Measurements from ENCODE around the gene KIF5B.
"Not testable (repeated sequence)": the region's sequence is repeated elsewhere in the genome, so short reads cannot be mapped to it uniquely, and the experiment has no call there.

The KIF5B gene

DNA sequence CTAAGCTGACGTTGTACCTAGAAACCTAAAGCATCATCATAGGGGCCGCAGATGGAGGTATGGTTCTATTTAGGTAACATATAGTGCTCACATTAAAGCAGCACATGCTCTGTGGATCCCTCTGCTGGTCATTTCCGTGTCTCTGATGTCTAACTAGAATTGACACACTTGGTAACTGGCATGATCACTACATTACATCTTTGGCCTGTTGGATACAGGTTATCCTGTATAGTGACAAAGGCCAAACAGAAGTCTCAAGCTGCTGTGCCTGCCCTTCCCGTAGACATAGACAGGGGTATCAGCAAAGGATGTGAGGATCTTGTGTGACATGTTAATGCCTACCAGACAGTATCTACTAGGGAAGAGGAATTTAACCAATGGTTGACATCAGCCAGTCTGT lies 51.2 kb downstream of the KIF5B start:
- DNase-seq, result no peak

DNA sequence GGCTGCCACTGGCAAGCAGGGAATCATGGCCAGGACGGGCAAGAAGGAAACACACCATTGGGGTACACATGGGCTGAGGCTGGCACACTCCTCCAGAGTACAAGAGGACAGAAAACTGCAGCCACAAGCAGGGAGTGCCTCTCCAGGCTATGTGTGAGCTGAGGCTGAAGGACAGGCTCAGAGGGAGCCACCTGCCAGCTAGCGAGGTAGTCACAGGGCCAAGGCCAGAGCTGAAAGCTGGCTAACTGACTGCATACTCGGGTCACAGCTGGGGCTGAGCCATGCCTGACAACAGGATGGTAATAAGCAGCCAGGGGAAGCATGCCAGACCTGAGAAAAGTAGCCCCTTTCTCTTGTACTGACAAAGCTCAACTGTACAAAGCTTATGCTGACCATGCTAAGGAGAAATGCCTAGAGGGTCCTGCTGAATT lies 52.0 kb downstream of the KIF5B start:
- no peak for DNase-seq

DNA sequence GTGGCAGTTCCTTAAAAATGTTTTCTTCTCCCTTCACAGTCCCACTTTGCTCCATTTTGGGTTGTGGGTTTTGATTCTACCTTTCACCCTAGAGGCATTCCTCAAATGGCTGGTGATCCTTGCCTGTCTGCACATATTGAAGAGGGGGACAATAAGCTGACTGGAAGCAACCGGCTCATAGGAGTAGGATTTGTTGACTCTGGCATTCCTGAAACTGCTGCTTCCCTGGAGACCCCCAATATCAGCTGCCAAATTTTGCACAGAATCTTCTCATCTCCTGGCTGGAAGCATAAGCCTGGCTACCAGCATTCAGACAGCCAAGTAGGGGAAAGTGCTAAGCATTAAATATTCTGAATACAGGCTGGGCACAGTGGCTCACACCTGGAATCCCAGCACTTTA lies 53.7 kb downstream of the KIF5B start:
- no peak for DNase-seq

DNA sequence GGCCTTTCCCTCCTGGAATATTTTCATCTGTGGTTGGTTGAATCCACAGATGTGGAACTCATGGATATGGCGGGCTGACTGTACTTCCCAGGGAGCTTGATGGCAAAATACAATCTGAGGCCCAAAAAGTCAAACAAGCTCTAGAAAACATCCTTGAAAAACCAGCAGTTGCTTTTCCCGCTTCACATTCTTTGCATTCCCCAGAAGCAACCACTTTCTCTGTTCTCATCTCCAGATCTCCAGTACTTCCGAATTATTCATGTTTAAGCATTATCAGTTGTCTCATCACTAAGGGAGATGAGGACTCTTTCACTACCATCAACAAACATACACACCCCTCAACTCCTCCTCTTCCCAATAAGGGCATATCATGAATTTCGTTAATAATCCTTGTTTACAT lies 55.3 kb downstream of the KIF5B start:
- DNase-seq, result no peak

DNA sequence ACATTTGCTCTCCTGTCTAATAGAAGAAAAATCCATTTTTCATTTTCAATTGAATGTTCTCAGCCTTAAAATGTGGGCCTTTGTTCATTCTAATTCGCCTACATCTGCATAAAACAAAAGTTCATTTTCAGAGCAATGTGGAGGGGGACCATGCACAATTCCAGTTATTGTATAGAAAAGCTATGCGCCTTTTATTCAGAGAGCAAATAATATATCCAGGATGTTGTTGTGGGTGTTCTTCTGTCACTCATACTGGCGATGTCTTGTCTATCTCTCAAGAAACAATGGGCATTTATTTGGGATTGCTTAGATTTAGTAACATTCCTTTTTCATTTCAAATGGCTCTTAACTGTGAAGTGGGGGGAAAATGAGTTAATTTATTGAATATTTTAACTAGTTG lies 56.4 kb downstream of the KIF5B start:
- DNase-seq, result no peak

DNA sequence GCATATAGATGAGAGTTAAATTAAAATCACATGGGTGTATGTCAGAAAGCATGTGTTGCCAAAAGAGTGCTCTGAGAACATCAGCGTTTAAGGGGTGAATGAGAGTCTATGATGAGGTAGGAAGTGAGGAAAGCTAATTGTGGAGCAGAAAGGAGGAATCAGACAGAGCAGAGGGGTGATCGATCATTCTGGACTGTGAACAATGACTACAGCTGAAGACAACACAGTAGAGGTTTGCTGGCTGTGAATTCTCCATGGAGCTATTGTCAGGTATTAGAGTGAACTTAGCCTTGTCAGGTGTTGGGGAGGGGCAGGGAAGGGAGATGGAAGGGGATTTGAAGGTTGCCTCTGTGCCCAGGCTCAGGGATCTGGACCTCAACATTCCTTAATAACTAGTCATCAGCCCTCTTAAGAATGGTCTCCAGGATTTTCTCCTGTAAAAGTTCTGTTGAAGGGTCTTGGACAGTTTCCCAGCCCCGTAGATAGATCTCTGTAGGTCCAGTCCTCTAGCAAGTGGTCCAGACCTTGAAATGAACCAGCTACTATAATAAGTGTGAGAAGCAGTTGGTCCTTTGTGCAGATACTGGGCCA lies 57.1 kb downstream of the KIF5B start:
- DNase-seq, result no peak

DNA sequence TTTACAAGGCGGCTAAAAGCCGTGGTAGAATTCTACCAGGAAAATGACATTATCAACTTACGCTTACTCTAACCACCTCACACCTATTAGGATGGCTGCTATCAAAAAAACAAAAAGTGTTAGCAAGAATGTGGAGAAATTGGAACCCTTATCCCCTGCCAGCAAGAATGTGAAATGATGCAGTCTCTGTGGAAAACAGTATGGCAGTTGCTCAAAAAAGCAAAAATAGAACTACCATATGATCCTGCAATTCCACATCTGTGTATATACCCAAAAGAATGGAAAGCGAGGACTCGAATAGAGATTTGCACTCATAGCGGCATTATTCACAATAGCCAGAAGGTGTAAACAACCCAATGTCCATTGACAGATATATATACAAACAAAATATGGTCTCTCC lies 61.3 kb downstream of the KIF5B start:
- DNase-seq, result no peak

DNA sequence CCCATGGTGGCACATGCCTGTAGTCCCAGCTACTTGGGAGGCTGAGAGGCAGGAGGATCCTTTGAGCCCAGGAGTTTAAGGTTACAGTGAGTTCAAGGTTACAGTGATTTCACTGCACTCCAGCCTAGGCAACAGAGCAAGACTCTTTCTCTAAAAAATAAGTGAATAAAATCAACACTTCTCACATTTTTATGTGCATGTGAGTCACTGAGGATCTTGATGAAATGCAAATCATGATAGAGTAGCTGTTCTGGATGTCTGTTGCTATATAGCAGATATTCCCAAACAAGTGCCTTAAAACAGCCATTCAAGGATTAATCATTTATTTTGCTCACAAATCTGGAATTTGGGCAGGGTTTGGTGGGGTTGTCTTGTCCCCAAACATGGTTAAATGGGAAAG lies 65.3 kb downstream of the KIF5B start:
- no peak for DNase-seq

DNA sequence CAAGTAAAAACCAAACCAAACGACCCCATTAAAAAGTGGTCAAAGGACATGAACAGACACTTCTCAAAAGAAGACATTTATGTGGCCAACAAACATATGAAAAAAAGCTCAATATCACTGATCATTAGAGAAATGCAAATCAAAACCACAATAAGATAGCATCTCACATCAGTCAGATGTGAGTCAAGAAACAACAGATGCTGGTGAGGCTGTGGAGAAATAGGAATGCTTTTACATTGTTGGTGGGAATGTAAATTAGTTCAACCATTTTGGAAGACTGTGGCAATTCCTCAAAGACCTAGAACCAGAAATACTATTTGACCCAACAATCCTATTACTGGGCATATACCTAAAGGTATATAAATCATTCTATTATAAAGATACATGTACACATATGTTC lies 68.4 kb downstream of the KIF5B start:
- DNase-seq, result not testable (repeated sequence)

DNA sequence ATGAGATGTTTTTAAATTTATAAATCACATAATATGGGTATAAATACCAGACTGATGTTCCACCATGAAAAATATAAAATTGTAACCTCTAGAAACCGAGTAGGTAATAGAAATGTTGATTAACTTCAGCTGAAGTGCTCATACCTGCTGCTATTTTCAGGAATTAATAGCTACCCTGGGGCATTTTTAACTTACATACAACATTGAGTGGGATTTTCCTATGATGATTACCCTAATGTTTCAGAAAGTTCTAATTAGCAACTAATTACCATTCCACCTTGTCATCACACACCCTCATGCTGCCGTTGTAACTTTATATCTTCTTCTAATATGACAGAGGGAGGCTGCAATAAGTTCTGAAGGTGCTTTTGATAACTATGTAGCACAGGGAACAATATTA lies 74.1 kb downstream of the KIF5B start:
- DNase-seq, result no peak

DNA sequence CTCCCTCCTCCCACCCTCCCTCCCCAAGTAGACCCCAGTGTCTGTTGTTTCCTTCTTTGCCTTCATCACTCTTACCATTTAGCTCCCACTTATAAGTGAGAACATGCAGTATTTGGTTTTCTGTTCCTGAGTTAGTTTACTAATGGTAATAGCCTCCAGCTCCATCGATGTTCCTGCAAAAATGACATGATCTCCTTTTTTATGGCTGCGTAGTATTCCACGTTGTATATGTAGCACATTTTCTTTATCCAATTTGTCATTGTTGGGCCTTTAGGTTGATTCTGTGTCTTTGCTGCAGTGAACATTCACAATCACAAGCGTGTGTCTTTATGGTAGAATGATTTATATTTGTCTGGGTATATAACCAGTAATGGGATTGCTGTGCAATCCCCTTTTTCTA lies 75.8 kb downstream of the KIF5B start:
- DNase-seq, result no peak

DNA sequence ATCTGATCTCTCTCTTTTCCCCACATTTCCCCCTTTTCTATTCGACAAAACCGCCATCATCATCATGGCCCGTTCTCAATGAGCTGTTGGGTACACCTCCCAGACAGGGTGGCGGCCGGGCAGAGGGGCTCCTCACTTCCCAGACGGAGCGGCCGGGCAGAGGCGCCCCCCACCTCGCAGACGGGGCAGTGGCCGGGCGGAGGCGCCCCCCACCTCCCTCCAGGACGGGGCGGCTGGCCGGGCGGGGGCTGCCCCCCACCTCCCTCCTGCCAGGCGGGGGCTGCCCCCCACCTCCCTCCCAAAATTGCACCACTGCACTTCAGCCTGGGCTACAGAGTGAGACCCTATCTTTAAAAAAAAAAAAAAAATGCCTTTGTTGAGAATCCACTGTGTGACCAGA lies 77.2 kb downstream of the KIF5B start:
- DNase-seq, result not testable (repeated sequence)

DNA sequence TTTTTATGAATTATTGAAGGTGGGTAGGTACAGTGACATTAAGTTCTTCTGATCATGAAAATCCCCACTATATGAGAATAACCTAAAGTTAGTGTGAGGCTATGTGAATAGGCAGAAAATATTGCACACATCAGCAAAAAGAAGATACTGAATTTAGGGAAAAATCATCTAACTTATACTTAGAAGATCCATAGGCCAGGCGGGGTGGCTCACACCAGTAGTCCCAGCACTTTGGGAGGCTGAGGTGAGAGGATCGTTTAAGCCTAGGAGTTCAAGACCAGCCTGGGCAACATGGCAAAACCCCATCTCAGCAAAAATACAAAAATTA lies 78.1 kb downstream of the KIF5B start:
- no peak for DNase-seq

DNA sequence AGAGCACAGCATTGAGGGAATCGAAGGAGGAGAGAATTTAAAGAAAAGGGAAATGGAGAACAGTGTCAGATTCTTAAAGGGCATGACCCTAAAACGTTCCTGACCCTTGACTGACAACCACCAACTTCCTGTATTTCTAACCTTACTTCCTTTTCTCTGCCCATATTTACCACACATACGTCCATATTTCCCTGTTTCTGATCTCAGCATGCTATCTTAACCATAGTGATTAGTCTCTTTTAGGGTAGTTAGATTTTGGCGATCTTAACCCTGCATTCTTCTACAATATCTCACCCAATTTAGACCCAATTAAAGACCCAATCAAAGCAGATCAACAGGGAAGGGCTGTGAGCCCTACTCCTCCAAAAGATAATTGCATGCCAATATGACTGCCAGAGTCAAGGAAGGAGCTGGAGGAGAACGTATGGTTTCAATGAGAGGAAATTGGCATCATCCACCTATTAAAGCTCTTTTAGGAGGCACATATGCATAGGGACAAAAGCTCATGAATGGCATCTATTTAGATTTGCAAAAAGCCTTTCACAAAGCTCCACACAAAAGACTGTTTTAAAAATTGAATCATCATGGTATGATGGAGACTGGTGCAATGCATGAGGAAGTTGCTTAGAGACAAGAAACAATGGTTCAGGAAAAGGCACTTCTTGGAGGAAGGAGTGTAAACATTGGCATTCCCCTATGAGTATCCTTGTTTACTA lies 78.6 kb downstream of the KIF5B start:
- DNase-seq, result no peak

DNA sequence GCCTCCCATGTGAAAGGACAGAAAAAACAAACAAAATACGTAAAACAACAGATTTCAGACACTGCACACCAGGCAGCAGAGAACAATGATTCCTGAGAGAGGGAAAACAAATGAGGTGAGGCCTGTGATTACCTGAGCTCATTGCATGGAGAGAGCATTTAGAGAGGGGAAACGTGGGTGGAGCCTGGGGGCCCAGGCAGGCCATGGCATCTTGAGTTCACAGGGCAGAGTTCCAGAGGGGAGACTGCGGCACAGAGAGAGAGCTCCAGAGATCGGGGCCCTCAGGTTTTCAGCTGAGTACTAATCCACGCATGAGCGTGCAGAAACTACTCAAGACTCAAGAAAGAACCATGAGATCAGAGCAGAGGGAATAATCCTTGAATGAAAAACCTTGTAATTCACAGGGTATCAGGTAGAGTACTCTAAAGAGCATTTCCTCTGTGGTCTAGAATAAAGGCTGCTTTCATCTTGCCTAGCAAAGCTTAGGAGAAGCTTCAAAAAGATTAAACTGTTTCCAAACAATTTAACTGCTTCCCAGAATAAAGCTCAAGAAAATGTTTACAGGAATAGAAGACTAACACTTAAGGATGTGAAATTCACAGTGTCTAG lies 81.0 kb downstream of the KIF5B start:
- no peak for DNase-seq

DNA sequence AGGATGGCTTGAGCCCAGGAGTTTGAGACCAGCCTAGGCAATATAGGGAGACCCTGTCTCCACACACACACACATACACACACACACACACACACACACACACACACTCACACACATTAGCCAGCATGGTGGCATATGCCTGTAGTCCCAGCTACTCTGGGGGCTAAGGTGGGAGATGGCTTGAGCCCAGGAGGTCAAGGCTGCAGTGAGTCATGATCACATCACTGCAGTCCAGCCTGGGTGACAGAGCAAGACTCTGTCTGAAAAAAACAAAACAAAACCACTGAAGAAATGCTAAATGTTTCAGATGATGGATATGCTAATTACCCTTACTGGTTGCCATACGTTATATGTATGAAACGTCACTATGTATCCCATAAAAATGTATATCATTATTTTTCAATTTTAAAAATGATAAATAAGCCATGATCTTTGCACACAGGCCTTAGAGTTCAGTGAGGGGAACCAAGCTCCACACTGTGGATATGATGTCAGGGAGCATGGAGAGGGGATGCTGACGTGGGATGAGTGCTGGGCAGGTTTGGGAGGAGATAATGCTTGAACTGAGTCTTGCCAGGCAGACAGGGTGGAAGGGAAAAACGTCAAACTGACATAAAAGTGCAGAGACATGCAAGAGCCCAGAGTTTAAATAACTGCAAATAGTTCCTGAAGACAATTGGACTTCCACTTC lies 81.6 kb downstream of the KIF5B start:
- DNase-seq, result no peak

DNA sequence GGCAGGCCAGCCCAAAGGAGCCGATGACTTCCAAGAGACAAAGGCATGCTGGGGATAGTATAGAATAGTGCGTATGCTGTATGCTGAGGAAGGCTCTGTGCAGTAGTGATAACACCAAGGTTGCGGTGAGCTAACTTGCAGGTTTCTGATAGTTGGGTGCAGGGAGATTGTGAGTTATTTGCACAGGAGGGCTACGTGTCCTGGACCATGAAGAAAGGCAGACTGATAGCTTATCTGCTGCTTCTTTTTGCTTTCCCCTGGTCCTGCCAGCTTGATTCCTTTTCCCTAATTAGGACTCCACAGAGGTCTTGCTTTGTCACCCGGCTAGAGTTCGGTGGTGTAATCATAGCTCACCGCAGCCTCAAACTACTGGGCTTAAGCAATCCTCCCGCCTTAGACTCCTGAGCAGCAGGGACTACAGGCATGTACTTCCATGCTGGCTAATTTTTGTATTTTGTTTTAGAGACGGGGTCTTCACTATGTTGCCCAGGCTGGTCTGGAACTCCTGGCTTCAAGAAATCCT lies 83.6 kb downstream of the KIF5B start:
- no peak for DNase-seq

DNA sequence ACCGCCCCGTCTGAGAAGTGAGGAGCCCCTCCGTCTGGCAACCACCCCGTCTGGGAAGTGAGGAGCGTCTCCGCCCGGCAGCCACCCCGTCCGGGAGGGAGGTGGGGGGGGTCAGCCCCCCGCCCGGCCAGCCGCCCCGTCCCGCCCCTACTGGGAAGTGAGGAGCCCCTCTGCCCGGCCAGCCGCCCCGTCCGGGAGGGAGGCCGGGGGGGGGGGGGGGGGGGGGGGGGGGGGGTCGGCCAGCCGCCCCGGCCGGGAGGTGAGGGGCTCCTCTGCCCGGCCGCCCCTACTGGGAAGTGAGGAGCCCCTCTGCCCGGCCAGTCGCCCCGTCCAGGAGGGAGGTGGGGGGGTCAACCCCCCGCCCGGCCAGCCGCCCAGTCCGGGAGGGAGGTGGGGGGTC lies 86.4 kb downstream of the KIF5B start:
- not testable (repeated sequence) for DNase-seq

DNA sequence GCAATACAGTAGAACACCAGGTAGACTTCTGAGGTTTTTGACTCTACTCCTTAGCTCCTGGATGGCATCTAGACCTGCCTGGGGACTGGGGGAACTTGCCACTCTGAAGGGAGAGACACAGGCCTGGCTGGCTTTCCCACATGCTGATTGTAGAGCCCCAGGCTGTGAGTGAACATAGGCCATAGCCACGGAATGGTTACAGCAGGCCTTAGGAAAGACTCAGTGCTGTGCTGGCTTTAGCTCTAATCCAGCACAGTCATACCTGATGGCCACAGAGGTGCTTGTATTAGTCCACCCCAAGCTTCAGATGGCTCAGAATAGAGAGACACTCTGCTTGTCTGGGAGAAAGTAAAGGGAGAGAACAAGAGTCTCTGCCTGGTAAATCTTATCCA lies 92.6 kb downstream of the KIF5B start:
- no peak for DNase-seq

DNA sequence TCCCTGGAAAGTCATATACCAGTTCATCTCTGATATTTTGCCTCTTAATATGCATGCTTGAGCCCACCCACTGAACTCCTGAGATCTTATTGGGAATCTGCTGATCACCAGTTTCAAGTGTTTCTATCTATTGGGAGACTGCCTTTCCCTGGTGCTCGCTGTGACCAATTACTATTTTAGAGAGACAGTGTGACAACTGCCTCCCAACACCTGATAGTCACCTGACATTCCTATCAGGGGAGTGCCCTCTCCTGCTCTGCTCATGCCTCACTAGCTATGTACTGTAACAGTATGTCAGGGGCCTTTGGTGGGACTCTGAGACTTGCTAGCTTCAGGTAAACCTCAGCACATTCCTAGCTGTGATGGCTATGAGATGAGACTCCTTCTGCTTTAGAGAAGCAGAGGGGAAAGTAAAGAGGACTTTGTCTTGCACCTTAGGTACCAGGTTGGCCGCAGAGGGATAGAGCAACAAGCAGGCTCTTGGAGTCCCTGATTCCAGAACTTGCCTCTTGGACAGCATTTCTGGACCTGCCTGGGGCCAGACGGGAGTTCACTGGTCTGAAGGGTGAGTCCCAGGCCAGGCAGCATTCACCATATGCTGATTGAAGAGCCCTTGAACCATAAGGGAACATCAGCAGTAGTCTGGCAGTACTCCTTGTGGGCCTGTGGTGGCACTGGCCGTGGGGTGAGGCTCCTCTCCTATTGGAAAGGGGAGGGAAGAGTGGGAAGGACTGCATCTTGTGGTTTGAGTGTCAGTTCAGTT lies 93.2 kb downstream of the KIF5B start:
- DNase-seq, result no peak

DNA sequence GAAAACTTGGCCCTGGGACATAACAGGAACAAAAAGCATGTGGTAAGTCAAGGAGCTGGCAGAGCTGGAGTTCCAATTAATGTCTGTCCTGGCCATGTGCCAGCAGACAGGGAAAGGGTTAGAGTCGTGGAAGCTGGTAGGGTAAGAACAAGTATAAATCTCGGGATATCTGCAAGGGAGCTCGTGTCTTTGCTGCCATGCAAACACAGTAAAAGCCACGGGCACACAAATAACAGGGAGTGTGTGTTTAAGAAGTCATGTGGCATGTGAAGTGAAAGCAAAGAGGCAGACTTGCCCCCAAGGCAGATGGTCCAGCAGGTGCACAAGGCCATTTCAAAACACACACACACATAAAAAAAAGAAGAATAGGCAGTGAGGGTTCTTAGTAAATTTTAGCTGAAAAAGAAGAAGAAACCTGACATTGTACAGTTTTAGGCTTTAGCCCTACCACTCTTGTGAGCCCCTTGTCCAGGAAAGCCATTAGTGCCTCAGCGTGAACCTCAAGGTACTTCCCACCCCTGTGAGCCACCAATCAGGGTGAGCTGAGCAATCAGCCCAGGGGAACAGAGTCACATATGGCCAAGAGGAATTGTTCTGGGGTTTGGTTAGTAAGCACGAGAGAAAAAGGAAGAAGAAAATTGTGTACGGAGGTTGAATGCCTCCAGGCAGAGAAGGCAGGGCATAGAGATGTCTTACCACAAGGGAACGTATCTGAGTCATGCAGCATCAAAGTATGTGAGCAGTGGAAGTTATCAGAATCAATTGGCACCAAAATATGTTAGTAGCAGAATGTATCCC lies 94.7 kb downstream of the KIF5B start:
- DNase-seq, result no peak

DNA sequence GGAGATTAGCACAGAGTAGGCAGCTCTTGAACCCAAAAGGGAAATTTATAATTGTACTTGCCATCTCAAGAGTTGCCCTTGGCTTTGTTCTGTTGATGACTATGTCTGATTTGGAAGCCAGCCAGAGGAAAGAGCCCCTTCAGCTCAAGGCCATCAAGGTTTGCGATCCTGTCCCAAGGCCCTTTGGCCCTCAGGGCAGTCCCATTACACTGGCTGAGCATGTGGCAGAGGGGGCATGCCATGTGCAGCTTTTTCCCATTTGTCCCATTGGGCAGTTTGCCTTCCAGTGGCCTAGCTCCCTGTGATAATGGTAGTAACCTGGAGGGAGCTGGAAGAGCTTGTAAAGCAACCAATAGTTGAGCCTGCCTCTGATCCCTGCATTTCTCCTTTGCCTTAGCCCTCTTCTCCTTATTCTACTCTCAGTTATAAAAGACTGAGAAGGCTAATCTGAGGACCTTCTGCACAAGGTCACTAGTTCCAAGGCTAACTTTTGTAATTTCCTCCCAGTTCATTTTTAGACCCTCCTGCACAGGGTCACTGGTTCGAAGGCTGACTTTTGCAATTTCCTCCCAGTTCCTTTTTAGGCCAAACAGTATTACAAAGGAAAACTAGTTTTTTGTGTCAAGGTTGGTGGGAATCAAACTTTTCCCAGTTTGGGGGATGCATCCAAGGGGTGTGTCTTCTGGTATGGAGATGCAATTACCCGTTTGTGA lies 96.6 kb downstream of the KIF5B start:
- DNase-seq, result no peak
